HS-27A (cell line): ENCODE data around the gene BRD1.

Source experiments
- DNase-seq: peaks from one replicate; pipeline ENCODE4 v3.0.0-alpha.2; 2012; ENCODE audit warnings: low read depth, missing footprints

Gene BRD1

GRCh38 chr22:49827853-49828598, at the start of gene BRD1:
BRD1 (minus strand) TSS chr22:49827873; CDS start chr22:49824317, 3,556 bp downstream.
- no peak for DNase-seq

GRCh38 chr22:49873228-49873940, 45.7 kb upstream of the BRD1 start:
- DNase-seq, result no peak

- DNase-seq, result no peak
Observed at GRCh38 chr22:49872347-49872746, 44.7 kb upstream of the BRD1 start.

- DNase-seq, result no peak
Observed at GRCh38 chr22:49871482-49871881, 43.8 kb upstream of the BRD1 start.

- no peak for DNase-seq
Observed at GRCh38 chr22:49869845-49870712, 42.4 kb upstream of the BRD1 start.

GRCh38 chr22:49869086-49869830, 41.6 kb upstream of the BRD1 start:
- no peak for DNase-seq

- no peak for DNase-seq
Observed at GRCh38 chr22:49867303-49868265, 39.9 kb upstream of the BRD1 start.

- no peak for DNase-seq
Observed at GRCh38 chr22:49866646-49867045, 39.0 kb upstream of the BRD1 start.

- DNase-seq, result no peak
Observed at GRCh38 chr22:49866134-49866533, 38.5 kb upstream of the BRD1 start.

- DNase-seq, result no peak
Observed at GRCh38 chr22:49865156-49865555, 37.5 kb upstream of the BRD1 start.

- no peak for DNase-seq
Observed at GRCh38 chr22:49863931-49864330, 36.3 kb upstream of the BRD1 start.

GRCh38 chr22:49862496-49862776, 34.8 kb upstream of the BRD1 start:
- no peak for DNase-seq

- no peak for DNase-seq
Observed at GRCh38 chr22:49861642-49862495, 34.2 kb upstream of the BRD1 start.

GRCh38 chr22:49858827-49859226, 31.2 kb upstream of the BRD1 start:
- no peak for DNase-seq

- DNase-seq, result no peak
Observed at GRCh38 chr22:49856766-49857618, 29.3 kb upstream of the BRD1 start.

- DNase-seq, result no peak
Observed at GRCh38 chr22:49856343-49856742, 28.7 kb upstream of the BRD1 start.

- no peak for DNase-seq
Observed at GRCh38 chr22:49855251-49855911, 27.7 kb upstream of the BRD1 start.
